Neutrophil (primary cell): ENCODE measurements around the gene JDP2.

ENCODE experiments used
- H3K27ac ChIP-seq: fragments of 200-600 bp; sonication (generic); 2 replicates; pipeline ENCODE4 v1.5.1; 2016; ENCODE audit warnings: mild to moderate bottlenecking, moderate library complexity
- H3K27me3 ChIP-seq: fragments of 200-600 bp; sonication (generic); 2 replicates; pipeline ENCODE4 v1.6.0; 2016; ENCODE audit warnings: mild to moderate bottlenecking
- H3K36me3 ChIP-seq: fragments of 200-600 bp; sonication (generic); 2 replicates; pipeline ENCODE4 v1.5.1; 2017
- H3K4me1 ChIP-seq, 2 experiments: fragments of 200-600 bp in 1 of 2; sonication (generic) in 1 of 2; 1 replicate in 1 of 2; 2 replicates in 1 of 2; pipeline versions ENCODE4 v1.5.1 to v1.6.1; 2013 to 2016; ENCODE audit warnings: low read depth in 1 of 2, low read length in 1 of 2, mild to moderate bottlenecking in 1 of 2, moderate library complexity in 1 of 2; ENCODE audit not compliant: control insufficient read depth in 1 of 2, insufficient read depth in 1 of 2
- H3K4me3 ChIP-seq, 2 experiments: fragments of 200-600 bp in 1 of 2; sonication (generic) in 1 of 2; 1 replicate in 1 of 2; 2 replicates in 1 of 2; pipeline ENCODE4 v1.5.1; 2013 to 2016; ENCODE audit warnings: low read depth in 1 of 2, low read length in 1 of 2, mild to moderate bottlenecking in 1 of 2, moderate library complexity in 1 of 2
- H3K9me3 ChIP-seq: fragments of 200-600 bp; sonication (generic); 2 replicates; pipeline ENCODE4 v1.5.1; 2016
- CTCF ChIP-seq: fragments of 200-600 bp; sonication (generic); IDR thresholded peaks from 2 replicates; pipeline ENCODE4 v1.5.1; 2016; ENCODE audit warnings: antibody characterized with exemption

The JDP2 gene

GRCh38 chr14:75393794-75394193 is 34.0 kb upstream of the JDP2 start:
- H3K4me3 ChIP-seq: no peak overlapping the region
- H3K4me1 ChIP-seq: no peaks in the 10 kb centered on the region
- TF ChIP-seq CTCF: no peak
- no peaks in the 10 kb centered on the region for H3K27me3 ChIP-seq
- H3K27ac ChIP-seq: no peak overlapping the region
- H3K36me3 ChIP-seq: no peaks in the 10 kb centered on the region
- H3K9me3 ChIP-seq: no peaks in the 10 kb centered on the region

- Histone ChIP-seq H3K27ac (no peak overlapping the region), H3K9me3 (no peaks in the 10 kb centered on the region), H3K4me3 (no peak overlapping the region), H3K36me3 (no peaks in the 10 kb centered on the region), H3K4me1 (peaks cover 5 to 9% of the 10 kb centered on the region in 2 experiments), H3K27me3 (no peaks in the 10 kb centered on the region)
- no peak for TF ChIP-seq CTCF
Measured at GRCh38 chr14:75395862-75396261, 32.0 kb upstream of the JDP2 start.

GRCh38 chr14:75399321-75399720 is 28.5 kb upstream of the JDP2 start:
- Histone ChIP-seq H3K9me3 (no peaks in the 10 kb centered on the region), H3K27me3 (no peaks in the 10 kb centered on the region), H3K36me3 (no peaks in the 10 kb centered on the region), H3K4me1 (peaks cover 5 to 9% of the 10 kb centered on the region in 2 experiments), H3K27ac (no peak overlapping the region), H3K4me3 (no peak overlapping the region)
- no peak for TF ChIP-seq CTCF

GRCh38 chr14:75399843-75400775 is 27.7 kb upstream of the JDP2 start:
- Histone ChIP-seq H3K9me3 (no peaks in the 10 kb centered on the region), H3K27me3 (no peaks in the 10 kb centered on the region), H3K36me3 (no peaks in the 10 kb centered on the region), H3K4me1 (peaks cover 5 to 9% of the 10 kb centered on the region in 2 experiments), H3K27ac (no peak overlapping the region), H3K4me3 (no peak overlapping the region)
- no peak for TF ChIP-seq CTCF

GRCh38 chr14:75401361-75401760 is 26.5 kb upstream of the JDP2 start:
- H3K9me3 ChIP-seq: no peaks in the 10 kb centered on the region
- no peak for TF ChIP-seq CTCF
- H3K36me3 ChIP-seq: no peaks in the 10 kb centered on the region
- H3K4me3 ChIP-seq: no peak overlapping the region
- H3K27me3 ChIP-seq: no peaks in the 10 kb centered on the region
- peaks cover 5 to 9% of the 10 kb centered on the region in 2 experiments for H3K4me1 ChIP-seq
- no peak overlapping the region for H3K27ac ChIP-seq
